Umbilical cord (tissue), 2 donors: Measurements from ENCODE around the gene GTPBP8. TPM values are rescaled to one million over a fixed set of nuclear protein-coding genes. Genes with fewer than 3 reads are reported as not detected.

Experiments
- DNase-seq: peaks from one replicate; pipeline ENCODE4 v3.0.0-alpha.2; 2015; ENCODE audit warnings: low spot score
- total RNA-seq: library from RNA; depleted of rRNA; stranded (reverse); fragments of >200 nt; gene quantifications from one replicate; pipeline ENCODE4 v1.2.3, GENCODE V29; 2014; ENCODE audit warnings: low replicate concordance; ENCODE audit not compliant: insufficient read depth

Gene GTPBP8
- 29.9 TPM for total RNA-seq

DNA sequence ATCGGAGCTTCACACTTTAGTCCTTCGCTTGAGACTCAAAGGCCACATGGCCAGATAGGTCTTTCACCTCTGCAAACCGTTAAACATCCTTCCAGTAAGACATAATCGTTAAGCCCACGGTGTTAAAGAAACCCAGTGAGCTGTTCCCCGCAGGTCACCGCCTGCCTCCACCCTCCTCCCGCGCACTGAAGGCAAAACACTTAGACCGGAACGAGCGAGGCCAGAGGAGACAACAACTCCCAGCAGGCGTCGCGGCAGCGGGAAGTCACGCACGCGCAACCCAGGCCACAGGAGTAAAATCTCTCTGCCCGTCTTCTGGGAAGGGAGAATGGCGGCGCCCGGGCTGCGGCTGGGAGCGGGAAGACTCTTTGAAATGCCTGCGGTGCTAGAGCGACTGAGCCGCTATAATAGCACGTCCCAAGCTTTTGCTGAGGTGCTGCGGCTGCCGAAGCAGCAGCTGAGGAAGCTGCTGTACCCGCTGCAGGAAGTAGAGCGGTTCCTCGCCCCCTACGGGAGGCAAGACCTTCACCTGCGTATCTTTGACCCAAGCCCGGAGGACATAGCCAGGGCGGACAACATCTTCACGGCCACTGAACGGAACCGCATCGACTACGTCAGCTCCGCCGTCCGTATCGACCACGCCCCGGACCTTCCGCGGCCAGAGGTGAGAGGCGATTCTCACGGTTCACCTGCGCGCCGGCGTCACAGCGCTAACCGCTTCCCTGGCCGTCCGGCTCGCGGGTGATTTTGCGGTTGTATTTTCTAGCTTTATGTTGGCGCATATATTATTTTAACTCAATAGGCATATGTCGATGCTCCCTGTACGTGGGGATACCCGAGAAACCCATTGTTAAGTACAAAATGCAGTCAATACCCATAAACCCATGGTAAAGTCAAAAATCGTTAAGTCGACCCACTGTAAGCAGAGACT lies at the start of gene GTPBP8:
GTPBP8 (plus strand) TSS at position 313 of the 931 bp plus-strand sequence; CDS start at position 329, 16 bp downstream.
- DNase-seq, result peak; percentile 94

DNA sequence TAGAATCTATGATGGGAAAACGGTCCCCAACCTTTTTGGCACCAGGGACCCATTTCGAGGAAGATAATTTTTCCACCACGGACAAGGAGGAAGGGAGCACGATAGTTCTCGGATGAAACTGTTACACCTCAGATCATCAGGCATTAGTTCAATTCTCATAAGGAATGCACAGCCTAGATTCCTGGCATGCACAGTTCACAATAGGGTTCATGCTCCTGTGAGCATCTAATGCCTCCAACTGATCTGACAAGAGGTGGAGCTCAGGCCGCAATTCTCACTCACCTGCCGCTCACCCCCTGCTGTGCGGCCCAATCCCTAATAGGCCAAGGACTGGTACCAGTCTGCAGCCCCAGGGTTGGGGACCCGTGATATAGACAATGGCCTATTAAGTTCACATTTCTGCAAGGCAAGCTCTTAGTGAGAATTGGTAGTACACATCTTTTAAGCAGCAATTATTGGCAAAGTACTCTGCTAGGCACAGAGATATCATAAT lies 42.4 kb upstream of the GTPBP8 start:
- no peak for DNase-seq

DNA sequence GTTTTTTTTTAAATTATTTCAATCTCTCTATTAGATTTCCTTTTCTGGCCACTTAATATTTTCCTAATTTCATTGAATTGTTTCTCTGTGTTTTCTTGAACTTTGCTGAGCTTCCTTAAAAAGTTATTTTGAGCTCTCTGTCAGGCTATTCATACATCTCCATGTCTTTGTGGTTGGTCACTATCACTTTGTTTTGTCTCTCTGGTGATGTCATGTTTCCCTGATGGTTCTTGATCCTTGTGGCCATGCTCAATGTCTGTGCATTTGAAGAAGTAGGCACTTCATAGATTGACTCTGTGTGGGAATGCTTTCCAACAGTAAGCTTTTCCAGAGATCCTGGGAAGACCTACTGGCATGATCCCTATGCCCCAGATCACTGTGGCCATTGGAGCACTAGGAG lies 34.4 kb upstream of the GTPBP8 start:
- no peak for DNase-seq

DNA sequence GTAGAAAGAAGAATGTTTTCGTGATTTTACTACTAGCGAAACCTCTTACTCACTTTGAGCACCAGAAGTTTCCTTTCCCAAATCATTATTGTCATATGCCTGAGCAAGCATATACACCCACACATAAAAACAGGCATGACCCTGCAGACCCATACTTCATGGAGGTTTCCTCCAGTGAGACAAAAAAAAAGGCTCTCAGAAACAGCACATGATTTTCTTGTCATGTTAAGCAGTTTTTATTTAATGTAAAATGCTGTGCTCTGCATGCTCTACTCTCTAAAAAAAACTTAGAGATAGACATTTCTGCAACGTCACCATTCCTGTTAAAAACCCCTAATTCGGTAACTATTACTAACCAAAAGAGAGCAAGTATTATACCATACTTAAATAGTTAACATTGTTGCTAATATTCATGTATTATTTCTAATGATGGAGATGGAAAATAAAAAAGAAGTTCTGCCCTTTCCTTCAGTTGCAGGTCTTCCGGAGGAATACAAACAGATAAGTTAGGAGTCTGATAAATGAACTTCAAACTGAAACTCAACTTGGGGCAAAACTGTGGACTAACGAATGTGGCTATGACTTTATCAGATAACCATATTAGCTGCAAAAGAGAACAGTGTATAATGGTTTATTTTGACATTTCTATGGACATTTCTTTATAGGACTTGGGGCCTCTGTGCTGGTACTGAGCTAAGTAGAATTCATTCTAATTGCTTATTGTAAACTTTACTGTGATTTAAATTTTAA lies 31.8 kb upstream of the GTPBP8 start:
- DNase-seq, result no peak

DNA sequence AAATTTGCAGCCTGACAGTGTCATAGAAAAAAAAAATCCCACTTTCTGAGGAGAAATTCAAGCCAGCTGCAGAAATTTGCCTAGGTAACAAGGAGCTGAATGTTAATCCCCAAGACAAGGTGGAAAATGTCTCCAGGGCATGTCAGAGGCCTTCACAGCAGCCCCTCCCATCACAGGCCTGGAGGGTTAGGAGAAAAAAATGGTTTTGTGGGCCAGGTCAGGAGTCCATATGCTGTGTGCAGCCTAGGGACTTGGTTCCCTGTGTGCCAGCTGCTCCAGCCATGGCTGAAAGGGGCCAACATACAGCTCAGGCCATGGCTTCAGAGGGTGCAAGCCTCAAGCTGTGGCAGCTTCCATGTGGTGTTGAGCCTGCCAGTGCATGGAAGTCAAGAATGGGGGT lies 27.1 kb upstream of the GTPBP8 start:
- no peak for DNase-seq

DNA sequence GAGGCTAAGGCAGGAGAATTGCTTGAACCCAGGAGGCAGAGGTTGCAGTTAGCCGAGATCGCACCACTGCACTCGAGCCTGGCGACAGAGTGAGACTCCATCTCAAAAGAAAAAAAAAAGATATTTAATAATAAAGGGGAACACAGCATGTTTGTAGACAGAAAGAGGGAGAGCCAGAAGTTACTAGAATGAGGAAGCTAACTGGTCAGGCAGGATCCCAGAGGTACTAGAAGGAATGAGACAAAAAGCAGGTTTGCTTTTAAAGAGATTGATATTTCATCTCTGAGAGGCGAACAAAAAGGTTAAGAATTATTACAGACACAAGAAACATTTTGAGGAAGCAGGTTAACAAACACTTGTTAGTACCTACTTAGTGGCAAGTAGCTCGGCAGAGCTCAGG lies 25.1 kb upstream of the GTPBP8 start:
- no peak for DNase-seq

DNA sequence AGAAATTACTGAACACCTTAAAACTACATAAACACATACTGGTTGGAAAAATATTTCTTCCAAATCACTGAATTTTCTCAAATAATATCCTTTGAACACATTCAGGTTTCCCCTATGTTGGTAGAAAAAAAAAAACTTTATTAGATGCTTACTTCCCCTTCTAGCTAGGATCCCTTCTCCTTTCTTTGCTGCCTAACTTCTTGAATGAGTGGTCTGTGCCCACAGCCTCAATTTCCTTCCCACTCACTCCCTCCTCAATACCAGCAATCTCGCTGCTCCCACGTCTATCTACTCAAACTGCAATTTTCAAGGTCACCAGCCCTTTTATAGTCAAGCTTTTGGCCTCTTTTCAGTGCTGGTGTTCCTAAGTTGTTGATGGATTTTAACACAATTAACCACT lies 24.2 kb upstream of the GTPBP8 start:
- DNase-seq, result no peak

DNA sequence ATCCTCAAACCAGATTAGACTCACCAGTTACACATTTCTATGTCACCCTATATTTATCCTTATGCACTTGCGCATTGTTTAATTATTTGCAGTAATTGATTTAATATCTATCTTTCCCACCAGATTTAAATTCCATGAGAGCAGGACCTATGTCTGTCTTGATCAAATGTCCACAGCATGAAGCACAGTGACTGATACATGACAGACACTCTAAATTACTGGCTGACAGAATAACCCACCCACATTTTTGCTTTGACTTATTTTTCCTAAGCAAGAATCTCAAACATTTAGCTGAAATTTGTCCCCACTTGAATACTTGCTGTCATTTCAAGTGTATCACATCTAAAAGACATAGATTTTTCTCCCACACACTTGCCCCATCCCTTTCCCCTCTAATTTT lies 23.4 kb upstream of the GTPBP8 start:
- no peak for DNase-seq

DNA sequence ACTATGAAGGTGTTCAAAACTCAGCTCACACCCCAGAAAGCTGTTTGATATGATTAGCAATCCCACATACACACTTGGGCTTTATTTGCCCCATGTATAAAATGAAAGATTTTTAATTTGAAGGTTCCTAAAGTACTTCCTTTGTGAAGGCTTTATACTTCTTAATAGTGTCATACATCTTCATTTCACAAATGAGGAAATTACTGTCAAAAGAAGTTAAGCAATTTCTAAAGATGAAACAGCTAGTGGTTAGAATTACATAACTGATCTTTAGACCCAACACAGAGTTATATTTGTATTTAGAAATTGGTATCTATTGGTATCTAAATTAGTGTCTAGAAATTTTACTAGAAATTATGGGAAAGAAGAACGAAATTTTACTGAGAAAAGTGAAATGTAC lies 23.0 kb upstream of the GTPBP8 start:
- no peak for DNase-seq

DNA sequence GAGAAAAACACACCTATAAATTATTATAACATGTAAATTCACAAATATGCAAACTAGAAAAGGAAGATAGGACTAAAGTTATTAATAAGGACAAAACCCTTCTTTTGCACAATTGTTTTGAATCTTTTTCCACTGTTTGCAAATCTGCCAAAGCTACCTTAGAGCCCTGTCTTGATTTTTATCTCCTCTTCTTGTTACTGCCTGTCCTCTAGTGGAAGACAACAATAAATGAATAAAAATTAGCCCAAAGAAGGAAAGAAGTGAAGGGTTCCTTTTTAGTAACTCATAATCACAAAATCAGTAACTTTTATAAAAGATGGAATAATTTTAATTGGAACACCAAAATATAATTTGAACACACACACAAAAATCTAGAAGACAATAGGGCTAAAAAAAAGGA lies 18.6 kb upstream of the GTPBP8 start:
- no peak for DNase-seq

DNA sequence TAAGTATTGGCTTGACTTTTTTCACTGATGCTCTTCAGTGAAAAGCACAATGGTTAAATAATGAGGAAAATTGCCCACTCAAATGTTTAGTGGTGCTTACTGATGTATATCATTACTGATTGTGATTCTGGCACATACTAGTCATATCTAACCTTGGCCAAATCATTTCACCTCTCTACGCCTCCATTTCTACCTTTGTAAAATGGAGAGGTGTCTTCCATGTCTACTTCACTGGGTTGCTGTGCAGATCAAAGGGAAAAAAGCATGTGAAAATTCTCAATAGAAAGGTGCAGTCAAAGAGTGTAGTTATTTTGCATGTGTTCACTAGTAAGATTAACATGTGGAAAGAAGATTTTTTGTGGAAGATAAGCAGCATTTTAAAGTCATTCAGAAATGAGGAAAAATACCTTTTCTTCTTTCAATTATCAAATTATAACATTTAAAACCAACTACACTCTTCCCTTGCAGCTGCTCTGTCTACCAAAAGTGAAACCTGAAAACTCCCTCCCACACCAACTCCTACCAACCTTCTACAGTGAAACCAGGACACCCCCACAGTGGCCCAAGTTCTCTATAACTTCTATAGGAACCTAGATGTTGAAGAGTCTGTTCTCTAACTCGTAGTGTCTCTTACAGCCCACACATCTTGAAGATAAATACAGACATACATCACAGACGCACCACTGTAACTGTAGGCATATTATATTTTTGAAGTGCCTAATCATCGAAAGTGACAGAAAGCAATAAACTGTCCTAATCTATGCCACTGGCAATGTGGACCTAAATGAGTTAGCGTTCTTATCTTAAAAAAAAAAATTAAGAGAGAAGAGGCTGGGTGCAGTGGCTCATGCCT lies 17.2 kb upstream of the GTPBP8 start:
- no peak for DNase-seq

DNA sequence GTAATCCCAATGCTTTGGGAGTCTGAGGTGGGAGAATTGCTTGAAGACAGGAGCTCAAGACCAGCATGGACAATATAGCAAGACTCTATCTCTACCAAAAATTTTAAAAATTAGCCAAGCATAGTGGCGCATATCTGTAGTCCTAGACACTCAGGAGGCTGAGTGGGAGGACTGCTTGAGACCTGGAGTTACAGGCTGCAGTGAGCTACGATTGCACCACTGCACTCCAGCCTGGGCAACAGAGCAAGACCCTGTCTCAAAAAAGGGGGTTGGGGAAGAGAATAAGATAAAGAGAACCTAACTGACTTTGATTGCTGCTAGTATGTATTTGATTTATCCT lies 16.6 kb upstream of the GTPBP8 start:
- no peak for DNase-seq

DNA sequence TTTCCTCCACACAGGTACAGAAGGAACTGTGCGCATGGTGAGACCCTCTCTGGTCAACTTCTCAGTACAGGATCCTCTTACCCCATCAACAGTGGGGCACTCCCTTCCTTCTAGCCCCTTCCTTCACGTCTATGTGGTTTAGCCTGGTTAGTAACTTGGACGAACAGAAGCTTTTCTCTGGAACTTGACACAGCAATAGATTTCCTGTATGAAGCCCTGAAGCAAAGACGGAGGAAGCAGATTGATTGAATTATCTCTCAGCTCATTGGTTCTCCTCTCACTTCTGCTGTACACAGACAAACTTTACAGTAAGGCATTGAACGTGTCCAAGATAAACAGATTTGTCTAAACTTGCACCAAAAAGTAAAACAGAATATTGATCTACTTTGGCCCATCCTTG lies 15.9 kb upstream of the GTPBP8 start, which contains the start of gene CD200R1:
CD200R1 (minus strand) TSS at position 210 of the 400 bp plus-strand sequence. CDS start 246 bp downstream, outside the sequence.
- peak; percentile 17 for DNase-seq

DNA sequence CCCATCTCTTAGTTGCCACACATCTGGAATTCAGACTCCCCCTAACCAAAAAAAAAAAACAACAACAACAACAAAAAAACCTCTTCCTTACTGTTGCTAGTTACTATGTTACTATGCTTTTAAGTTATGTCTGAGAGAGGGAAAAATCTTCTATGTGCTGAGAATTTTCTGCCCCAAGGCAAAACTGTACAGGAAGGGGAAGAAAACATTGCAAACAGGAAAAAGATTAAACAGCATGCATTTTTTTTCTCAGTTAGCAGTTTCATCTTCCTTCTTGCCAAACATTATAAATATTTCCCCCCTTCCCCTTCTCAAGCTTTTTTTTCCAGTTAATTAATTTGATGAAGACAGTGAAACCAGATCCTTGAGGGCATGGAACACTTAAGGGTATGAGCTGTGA lies 14.8 kb upstream of the GTPBP8 start:
- peak; percentile 22 for DNase-seq

DNA sequence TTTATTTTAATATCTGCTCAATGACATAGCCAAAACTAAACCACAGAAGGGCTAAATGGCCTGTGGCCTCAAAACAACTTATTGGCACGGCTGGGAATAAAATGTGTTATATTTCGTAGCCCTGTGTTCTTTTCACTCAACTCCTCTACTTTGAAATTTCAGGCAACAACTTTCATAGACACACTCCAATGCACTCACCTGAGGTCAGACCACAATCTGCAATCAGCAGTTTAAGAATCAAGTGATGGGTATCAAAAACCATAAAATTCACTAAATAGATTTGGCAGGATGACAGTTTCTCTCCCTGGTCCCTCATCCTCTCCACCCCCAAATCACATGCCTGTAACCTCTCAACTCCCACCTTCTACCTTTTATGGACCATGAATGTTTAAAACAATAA lies 13.8 kb upstream of the GTPBP8 start:
- no peak for DNase-seq

DNA sequence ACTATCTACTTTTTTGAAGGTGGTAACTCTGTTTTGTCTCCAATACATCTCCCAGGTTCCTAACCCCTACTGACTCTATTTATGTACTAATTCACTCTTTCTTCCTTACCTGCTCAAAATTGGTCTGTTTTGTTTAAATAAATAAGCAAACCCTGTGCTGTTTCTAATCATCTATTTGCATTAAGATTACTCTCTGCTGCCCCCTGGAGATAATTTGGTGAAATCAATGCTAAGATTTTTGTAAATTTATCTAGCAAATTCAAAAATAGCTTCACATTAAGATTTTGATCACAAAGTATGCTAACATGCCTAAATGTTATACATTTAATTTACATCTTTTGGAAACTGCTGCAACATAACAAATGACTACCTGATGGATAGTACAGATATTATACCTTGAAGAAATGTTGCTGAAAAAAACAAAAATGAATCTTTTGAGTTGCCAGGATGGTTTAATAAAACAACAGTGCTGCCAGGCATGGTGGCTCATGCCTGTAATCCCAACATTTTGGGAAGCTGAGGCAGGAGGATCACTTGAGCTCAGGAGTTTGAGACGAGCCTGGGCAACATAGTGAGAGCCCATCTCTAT lies 11.4 kb upstream of the GTPBP8 start:
- peak; percentile 41 for DNase-seq

DNA sequence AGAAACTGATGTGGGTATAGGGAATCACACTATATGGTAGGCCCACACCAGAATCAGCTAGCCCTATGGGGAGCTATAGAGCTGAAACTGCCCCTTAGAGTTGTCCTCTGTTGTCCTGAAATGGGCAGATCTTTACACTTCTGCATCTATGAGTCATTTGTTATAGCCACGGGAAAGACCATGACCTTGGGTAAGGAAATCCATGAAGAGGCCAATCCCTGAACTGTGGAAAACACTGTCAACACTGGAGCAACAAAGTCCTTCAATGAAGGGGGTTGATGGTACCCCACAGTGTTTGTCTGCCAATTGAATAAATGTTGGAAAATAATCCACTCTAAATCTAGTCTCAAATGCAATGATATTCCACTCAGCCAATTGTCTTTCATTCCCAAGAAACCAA lies 10.7 kb upstream of the GTPBP8 start:
- DNase-seq, result no peak

DNA sequence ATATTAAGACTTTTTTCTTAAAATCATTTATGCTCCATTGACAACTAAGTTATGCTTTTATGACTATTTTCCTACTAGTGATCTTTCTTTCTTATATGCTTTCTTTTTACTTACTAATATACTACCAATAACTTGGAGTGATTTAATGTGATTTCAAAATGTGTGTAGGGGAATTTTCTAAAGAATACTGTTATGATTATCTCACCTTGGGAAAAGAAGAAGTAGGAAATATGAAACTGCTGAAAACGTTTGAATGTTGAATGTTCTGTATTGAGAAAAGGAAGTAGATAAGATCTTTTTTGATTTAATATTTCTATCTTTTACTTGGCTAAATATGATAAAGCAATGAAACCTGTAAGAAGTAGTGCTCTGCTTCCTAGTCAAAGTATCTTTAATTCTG lies 8.1 kb upstream of the GTPBP8 start:
- no peak for DNase-seq

DNA sequence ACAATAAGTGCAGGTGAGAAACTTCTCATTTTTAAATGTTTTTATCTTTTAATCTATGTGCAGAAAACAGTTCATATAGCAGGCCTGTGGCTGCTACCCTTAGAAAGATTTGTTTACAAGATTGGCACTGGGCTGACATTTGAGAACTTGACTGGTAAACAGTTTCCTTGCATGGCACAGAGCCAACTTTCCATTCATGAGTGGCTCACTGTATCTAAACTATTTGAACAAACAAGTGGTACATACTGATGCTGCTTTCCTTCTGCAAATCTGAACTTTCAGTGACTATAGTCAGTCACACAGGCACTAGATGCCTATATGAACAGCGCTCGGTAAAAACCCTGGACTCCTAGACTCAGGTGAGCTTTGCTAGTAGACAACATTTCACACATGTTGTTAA lies 6.3 kb upstream of the GTPBP8 start:
- no peak for DNase-seq

DNA sequence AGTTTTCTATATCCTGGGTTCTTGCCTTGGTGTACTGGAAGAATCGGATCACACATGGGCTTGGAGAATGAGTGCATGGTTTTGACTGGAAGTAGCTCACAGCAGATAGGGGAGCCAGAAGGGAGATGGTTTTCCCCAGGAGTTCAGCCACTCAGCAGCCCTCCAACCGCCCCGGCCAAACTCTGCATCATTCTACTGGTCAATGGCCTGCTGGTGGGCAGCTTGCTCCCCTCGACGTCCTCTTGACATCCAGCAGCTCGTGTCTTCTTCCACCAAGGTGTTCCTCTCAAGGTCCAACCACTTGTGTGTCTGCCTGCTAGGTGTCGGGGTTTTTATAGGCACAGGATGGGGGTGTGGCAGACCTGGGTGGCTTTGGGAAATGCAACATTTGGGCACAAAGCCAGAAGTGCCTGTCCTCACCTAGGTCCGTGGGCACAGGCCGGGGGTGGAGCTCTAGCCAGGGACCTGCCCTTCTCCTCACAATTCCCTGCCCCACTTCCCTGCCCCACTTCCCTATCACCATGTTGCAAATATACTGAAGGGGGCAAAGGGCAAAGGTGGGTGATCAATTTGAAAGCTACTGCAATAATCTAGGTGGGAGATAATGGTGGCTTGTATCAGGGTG lies 3.0 kb upstream of the GTPBP8 start:
- no peak for DNase-seq

DNA sequence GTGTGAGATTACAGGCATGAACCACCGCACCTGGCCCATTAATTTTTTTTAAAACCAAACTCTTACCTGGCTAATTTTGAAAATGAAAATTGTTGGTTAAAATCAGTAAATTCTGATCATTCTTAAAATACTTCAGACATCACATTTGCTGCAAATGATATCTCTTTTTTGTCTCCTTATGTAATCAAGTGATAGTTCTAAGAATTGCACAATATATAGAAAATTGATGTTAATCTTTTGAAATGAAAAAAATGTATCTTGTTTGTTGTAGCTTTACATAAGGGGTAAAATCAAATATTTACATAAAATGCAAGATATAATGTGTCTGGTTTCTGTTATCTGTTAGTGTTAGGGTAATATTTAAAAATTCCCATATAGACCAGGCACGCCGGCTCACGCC lies 5.0 kb downstream of the GTPBP8 start:
- no peak for DNase-seq
